Measurements from ENCODE around the gene PDZD2. TPM values are rescaled to one million over a fixed set of nuclear protein-coding genes. Genes with fewer than 3 reads are reported as not detected.

Gene PDZD2
- total RNA-seq, 1 donor: 0.36 TPM

DNA sequence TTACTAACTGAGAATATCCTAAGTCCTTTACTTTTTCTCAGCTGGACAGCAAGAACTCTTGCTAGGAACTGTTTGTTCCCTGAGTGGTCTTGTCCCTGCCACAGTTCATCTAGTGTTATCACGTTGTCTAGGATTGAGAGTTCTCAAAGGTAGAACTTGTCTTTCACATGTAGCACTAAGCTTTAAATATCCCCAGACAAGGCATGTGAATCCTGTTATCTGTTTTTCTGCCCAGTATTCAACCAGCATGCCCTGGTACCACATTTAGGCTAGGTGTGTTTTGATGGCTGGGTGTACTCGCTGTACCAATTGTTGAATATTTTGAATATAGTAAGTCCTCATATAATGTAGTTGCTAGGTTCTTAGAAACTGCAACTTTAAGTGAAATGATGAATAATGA is 27.9 kb upstream of the PDZD2 start:
- no peaks in the 10 kb centered on the region for H3K9me3 ChIP-seq (ENCODE audit: low read depth, low read length)
- DNase-seq (ENCODE audit: insufficient read length, low spot score, missing footprints): no peak
- no peaks in the 10 kb centered on the region for H3K36me3 ChIP-seq (ENCODE audit: insufficient read depth, low read length)
- TF ChIP-seq, protein P1, sequence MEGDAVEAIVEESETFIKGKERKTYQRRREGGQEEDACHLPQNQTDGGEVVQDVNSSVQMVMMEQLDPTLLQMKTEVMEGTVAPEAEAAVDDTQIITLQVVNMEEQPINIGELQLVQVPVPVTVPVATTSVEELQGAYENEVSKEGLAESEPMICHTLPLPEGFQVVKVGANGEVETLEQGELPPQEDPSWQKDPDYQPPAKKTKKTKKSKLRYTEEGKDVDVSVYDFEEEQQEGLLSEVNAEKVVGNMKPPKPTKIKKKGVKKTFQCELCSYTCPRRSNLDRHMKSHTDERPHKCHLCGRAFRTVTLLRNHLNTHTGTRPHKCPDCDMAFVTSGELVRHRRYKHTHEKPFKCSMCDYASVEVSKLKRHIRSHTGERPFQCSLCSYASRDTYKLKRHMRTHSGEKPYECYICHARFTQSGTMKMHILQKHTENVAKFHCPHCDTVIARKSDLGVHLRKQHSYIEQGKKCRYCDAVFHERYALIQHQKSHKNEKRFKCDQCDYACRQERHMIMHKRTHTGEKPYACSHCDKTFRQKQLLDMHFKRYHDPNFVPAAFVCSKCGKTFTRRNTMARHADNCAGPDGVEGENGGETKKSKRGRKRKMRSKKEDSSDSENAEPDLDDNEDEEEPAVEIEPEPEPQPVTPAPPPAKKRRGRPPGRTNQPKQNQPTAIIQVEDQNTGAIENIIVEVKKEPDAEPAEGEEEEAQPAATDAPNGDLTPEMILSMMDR (IDR thresholded peaks at IDR 0.05; ENCODE audit: extremely low read depth, low read depth, low read length): no peak
- H3K4me1 ChIP-seq (ENCODE audit: insufficient read depth, low read length): peaks cover 5% of the 10 kb centered on the region
- H2AFZ ChIP-seq (ENCODE audit: low read length): no peak overlapping the region
- no peak overlapping the region for H3K4me3 ChIP-seq (ENCODE audit: insufficient read depth, low read length)
- no peaks in the 10 kb centered on the region for H4K20me1 ChIP-seq (ENCODE audit: insufficient read depth, low read length)
- H3K27ac ChIP-seq (ENCODE audit: low read depth, low read length): no peak overlapping the region
- peaks cover 4% of the 10 kb centered on the region for H3K27me3 ChIP-seq (ENCODE audit: insufficient read depth, low read length)
- no peaks in the 10 kb centered on the region for H3K79me2 ChIP-seq (ENCODE audit: insufficient read depth, low read length)
- no peak overlapping the region for H3K4me2 ChIP-seq (ENCODE audit: insufficient read depth, low read length)

DNA sequence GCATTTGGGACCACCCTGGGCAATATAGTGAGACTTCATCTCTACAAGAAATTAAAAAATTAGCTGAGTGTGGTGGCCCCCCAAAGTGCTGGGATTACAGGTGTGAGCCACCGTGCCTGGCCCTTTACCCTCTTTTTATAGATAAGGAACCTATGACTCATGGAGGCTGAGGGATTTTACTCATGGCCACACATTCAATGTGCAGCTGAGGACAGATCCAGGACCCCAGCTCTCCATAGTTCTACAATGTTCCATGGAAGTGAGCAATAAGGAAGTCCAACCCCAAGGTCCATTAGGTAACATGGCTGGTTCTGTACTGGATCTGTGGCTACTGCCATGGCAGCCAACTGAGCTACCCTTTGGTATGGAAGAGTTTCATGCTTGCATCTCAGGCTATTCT is 25.3 kb upstream of the PDZD2 start:
- H4K20me1 ChIP-seq (ENCODE audit: insufficient read depth, low read length): no peaks in the 10 kb centered on the region
- TF ChIP-seq, protein P1 (IDR thresholded peaks at IDR 0.05; ENCODE audit: extremely low read depth, low read depth, low read length): no peak
- no peak for DNase-seq (ENCODE audit: insufficient read length, low spot score, missing footprints)
- peaks cover 8% of the 10 kb centered on the region for H3K27me3 ChIP-seq (ENCODE audit: insufficient read depth, low read length)
- H3K4me1 ChIP-seq (ENCODE audit: insufficient read depth, low read length): peaks cover 5% of the 10 kb centered on the region
- no peaks in the 10 kb centered on the region for H3K9me3 ChIP-seq (ENCODE audit: low read depth, low read length)
- H3K4me3 ChIP-seq (ENCODE audit: insufficient read depth, low read length): no peak overlapping the region
- no peaks in the 10 kb centered on the region for H3K79me2 ChIP-seq (ENCODE audit: insufficient read depth, low read length)
- no peak overlapping the region for H3K27ac ChIP-seq (ENCODE audit: low read depth, low read length)
- H3K4me2 ChIP-seq (ENCODE audit: insufficient read depth, low read length): peak overlapping the region; percentile 51
- H3K36me3 ChIP-seq (ENCODE audit: insufficient read depth, low read length): no peaks in the 10 kb centered on the region
- H2AFZ ChIP-seq (ENCODE audit: low read length): no peak overlapping the region

DNA sequence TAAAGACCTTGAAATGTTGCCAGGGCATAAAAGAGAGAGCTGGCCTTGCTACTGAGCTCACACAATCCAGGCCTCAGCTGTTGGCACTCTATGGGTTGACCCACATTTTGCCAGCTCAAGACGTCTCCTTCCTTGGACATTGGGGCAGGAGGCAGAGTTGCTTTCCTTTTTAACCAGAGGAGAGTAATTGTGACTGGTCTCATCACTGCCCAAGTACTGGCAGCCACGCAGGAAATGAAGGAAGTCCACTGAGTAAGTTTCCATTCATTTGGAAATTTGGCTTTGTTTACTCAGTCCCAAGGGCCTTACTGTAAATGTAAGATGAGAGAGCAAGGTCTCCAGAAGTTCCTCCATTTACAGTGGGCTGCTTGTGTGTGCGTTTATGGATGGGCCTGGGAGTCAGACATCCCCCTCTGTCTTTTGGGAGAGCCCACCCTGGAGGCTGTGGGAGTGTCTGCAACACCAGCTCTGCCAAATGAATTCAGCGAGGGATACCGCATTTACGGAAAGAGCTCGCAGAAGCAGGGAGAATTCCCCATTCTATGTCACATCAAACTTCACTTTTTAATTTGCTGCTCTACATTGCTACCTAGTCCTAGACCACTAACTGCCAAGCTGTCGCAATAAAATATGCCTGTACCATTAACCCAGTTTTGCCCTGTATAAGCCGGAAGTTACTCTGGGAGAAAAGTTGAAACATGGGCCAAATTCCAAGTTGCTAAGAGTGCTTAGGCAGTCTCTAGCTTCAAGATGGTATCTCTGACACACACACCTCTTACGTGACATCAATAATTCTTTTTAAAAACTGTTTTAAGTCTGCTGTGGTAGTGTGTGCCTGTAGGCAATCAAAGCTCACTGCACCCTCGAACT is 24.5 kb upstream of the PDZD2 start:
- DNase-seq (ENCODE audit: insufficient read length, low spot score, missing footprints): no peak
- no peaks in the 10 kb centered on the region for H3K9me3 ChIP-seq (ENCODE audit: low read depth, low read length)
- peak overlapping the region; percentile 16 for H3K4me3 ChIP-seq (ENCODE audit: insufficient read depth, low read length)
- no peak overlapping the region for H3K27ac ChIP-seq (ENCODE audit: low read depth, low read length)
- H3K4me2 ChIP-seq (ENCODE audit: insufficient read depth, low read length): peak overlapping the region; percentile 51
- no peaks in the 10 kb centered on the region for H3K36me3 ChIP-seq (ENCODE audit: insufficient read depth, low read length)
- peaks cover 5% of the 10 kb centered on the region for H3K4me1 ChIP-seq (ENCODE audit: insufficient read depth, low read length)
- H3K79me2 ChIP-seq (ENCODE audit: insufficient read depth, low read length): no peaks in the 10 kb centered on the region
- TF ChIP-seq, protein P1 (IDR thresholded peaks at IDR 0.05; ENCODE audit: extremely low read depth, low read depth, low read length): no peak
- H3K27me3 ChIP-seq (ENCODE audit: insufficient read depth, low read length): peaks cover 8% of the 10 kb centered on the region
- no peaks in the 10 kb centered on the region for H4K20me1 ChIP-seq (ENCODE audit: insufficient read depth, low read length)
- H2AFZ ChIP-seq (ENCODE audit: low read length): peak overlapping the region; percentile 77

DNA sequence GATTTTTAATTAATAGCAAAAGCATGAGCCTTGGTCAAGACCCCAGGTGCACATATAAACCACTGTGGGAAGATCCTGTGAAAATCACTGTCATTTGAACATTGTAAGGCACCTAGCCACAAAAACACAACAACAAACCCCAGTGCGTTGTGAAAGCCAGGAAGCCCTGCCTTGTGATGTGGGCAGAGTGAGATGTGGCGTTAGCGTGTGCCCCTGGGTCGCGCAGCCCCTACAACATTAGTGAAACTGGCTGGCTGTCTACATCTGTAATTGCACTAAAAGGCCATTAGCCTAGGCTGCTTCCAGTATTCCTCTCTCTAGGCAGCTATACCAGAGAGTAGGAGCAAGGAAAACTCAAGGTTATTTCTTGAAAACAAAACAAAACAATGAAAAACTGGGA is 21.1 kb upstream of the PDZD2 start:
- H3K4me1 ChIP-seq (ENCODE audit: insufficient read depth, low read length): peaks cover 5% of the 10 kb centered on the region
- TF ChIP-seq, protein P1 (IDR thresholded peaks at IDR 0.05; ENCODE audit: extremely low read depth, low read depth, low read length): no peak
- H3K27me3 ChIP-seq (ENCODE audit: insufficient read depth, low read length): peaks cover 8% of the 10 kb centered on the region
- no peak overlapping the region for H3K27ac ChIP-seq (ENCODE audit: low read depth, low read length)
- H3K36me3 ChIP-seq (ENCODE audit: insufficient read depth, low read length): no peaks in the 10 kb centered on the region
- H3K79me2 ChIP-seq (ENCODE audit: insufficient read depth, low read length): no peaks in the 10 kb centered on the region
- no peaks in the 10 kb centered on the region for H3K9me3 ChIP-seq (ENCODE audit: low read depth, low read length)
- no peak overlapping the region for H3K4me2 ChIP-seq (ENCODE audit: insufficient read depth, low read length)
- no peak overlapping the region for H2AFZ ChIP-seq (ENCODE audit: low read length)
- H4K20me1 ChIP-seq (ENCODE audit: insufficient read depth, low read length): no peaks in the 10 kb centered on the region
- DNase-seq (ENCODE audit: insufficient read length, low spot score, missing footprints): no peak
- no peak overlapping the region for H3K4me3 ChIP-seq (ENCODE audit: insufficient read depth, low read length)
